Measurements from ENCODE around the gene EPG5.

GRCh38 chr18:45939236-45939635 lies 27.9 kb downstream of the EPG5 start:
- no peak for TF ChIP-seq USF2 (IDR thresholded peaks at IDR 0.05; ENCODE audit: low read depth, low read length)
- no peak for TF ChIP-seq CTCF (conservative IDR thresholded peaks at IDR 0.05; ENCODE audit: low read depth, low read length)
- TF ChIP-seq RCOR1 (IDR thresholded peaks at IDR 0.05; ENCODE audit: insufficient replicate concordance, low read length) = no peak
- TF ChIP-seq MXI1 (IDR thresholded peaks at IDR 0.05; ENCODE audit: borderline replicate concordance, low read depth, low read length) = no peak
- no peak for TF ChIP-seq POLR2A (IDR thresholded peaks at IDR 0.05; ENCODE audit: low read depth, low read length)
- no peak for TF ChIP-seq CEBPB (IDR thresholded peaks at IDR 0.05; ENCODE audit: low read depth, low read length)
- no peak for TF ChIP-seq FOS (IDR thresholded peaks at IDR 0.05; ENCODE audit: low read depth, low read length)
- no peak for TF ChIP-seq ELK1 (IDR thresholded peaks at IDR 0.05; ENCODE audit: borderline replicate concordance, low read depth, low read length)
- TF ChIP-seq RAD21 (IDR thresholded peaks at IDR 0.05; ENCODE audit: low read length) = no peak
- TF ChIP-seq SMC3 (IDR thresholded peaks at IDR 0.05; ENCODE audit: low read depth, low read length) = no peak
- TF ChIP-seq MAZ (IDR thresholded peaks at IDR 0.05; ENCODE audit: borderline replicate concordance, low read depth, low read length) = no peak
- no peak for TF ChIP-seq MAFK (IDR thresholded peaks at IDR 0.05; ENCODE audit: low read depth, low read length)

Measured in IMR-90 (cell line).